Bronchial epithelial cell (primary cell): ENCODE results near the gene TNIP2. TPM values are rescaled to one million over a fixed set of nuclear protein-coding genes. Genes with fewer than 3 reads are reported as not detected.

Experiments
- DNase-seq: peaks from one replicate; pipeline ENCODE4 v3.0.0-alpha.2; 2010; ENCODE audit warnings: low read depth
- FAIRE-seq: peaks from 2 replicates; lab custom pipeline; 2011; peaks lifted over from hg19 to GRCh38; lab: Jason Lieb, UNC
- H3K27me3 ChIP-seq: 2 replicates; pipeline ENCODE4 v1.5.1; 2011; ENCODE audit warnings: low read length; ENCODE audit not compliant: control insufficient read depth, insufficient read depth
- H3K36me3 ChIP-seq: 2 replicates; pipeline ENCODE4 v1.5.1; 2011; ENCODE audit warnings: low read length; ENCODE audit not compliant: control insufficient read depth, insufficient read depth
- H3K4me3 ChIP-seq: 2 replicates; pipeline ENCODE4 v1.5.1; 2011; ENCODE audit warnings: mild to moderate bottlenecking, low read depth, low read length, control low read depth
- total RNA-seq: library from RNA; depleted of rRNA; stranded (reverse); fragments of >200 nt; gene quantifications from 2 replicates; pipeline ENCODE4 v1.2.1, GENCODE V29; 2014
- TF ChIP-seq, protein P1 (sequence below): IDR thresholded peaks from 2 replicates; pipeline ENCODE4 v1.5.1; 2011; ENCODE audit warnings: mild to moderate bottlenecking, moderate library complexity, low read length, control low read depth, inconsistent platforms; ENCODE audit not compliant: insufficient read depth, severe bottlenecking

The TNIP2 gene
- total RNA-seq, 1 donor from 2014 or later = 64.5 TPM

DNA sequence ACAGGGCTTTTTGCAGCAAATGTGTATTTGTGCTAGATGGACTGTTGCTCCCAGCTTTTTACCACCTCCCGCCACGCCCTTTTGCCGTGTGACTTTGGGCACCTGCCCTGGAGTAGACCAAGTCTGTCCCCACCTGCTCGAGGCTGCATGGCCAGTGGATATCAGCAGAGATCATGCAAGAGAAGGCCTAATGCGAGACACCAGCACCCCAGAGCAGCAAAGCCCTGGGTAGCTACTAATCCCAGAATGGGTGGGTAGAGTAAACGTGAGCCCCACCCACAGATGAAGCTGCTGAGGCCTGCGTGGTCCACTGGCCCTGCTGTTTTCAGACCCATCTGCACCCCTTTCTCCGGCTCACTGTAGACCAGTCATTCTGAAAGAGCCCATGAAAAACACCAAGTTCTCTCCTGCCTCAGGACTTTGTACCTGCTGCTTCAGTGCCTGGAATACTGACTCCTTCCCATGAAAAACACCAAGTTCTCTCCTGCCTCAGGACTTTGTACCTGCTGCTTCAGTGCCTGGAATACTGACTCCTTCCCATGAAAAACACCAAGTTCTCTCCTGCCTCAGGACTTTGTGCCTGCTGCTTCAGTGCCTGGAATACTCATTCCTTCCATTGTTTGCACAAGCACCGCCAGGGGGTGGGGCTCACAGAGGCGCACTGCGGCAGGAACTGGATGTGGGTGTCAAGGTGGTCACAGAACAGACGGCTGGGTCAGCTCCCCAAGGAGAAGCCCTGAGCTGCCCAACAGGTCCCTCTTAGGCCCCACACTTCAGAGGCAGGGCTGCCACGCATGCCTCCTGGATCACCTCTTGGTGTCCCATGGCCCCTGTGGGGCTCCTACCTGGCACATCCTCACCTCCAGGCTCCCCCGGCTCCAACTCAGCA lies 5.1 kb upstream of the TNIP2 start:
- Histone ChIP-seq H3K27me3 (no peaks in the 10 kb centered on the region), H3K4me3 (no peak overlapping the region), H3K36me3 (no peaks in the 10 kb centered on the region)
- DNase-seq = peak; percentile 64
- TF ChIP-seq, protein P1, sequence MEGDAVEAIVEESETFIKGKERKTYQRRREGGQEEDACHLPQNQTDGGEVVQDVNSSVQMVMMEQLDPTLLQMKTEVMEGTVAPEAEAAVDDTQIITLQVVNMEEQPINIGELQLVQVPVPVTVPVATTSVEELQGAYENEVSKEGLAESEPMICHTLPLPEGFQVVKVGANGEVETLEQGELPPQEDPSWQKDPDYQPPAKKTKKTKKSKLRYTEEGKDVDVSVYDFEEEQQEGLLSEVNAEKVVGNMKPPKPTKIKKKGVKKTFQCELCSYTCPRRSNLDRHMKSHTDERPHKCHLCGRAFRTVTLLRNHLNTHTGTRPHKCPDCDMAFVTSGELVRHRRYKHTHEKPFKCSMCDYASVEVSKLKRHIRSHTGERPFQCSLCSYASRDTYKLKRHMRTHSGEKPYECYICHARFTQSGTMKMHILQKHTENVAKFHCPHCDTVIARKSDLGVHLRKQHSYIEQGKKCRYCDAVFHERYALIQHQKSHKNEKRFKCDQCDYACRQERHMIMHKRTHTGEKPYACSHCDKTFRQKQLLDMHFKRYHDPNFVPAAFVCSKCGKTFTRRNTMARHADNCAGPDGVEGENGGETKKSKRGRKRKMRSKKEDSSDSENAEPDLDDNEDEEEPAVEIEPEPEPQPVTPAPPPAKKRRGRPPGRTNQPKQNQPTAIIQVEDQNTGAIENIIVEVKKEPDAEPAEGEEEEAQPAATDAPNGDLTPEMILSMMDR = peak; percentile 21
- peak; percentile 93 for FAIRE-seq

DNA sequence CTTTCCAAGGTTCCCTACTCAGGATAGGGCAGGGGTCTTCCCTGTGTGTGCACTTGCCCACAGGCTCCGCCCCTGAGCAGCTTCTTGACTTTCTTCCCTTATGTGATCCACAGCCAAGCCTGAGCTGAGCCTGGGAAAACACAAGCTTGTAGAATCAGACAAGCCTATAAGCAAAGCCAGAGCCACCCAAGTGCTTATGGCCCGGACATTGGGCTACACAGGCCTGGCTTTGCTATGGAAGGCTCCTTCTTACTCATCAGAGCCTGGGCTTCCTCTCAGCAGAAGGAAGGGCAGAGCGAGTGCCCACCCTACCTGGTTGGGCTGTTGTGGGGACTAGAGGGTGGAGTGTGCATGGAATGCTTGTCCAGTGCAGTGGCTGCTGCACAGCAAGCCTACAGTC lies 1.3 kb upstream of the TNIP2 start:
- TF ChIP-seq, protein P1 = no peak
- DNase-seq (no peak), FAIRE-seq (no peak)
- H3K4me3 ChIP-seq = no peak overlapping the region
- H3K36me3 ChIP-seq = no peaks in the 10 kb centered on the region
- H3K27me3 ChIP-seq = no peaks in the 10 kb centered on the region

DNA sequence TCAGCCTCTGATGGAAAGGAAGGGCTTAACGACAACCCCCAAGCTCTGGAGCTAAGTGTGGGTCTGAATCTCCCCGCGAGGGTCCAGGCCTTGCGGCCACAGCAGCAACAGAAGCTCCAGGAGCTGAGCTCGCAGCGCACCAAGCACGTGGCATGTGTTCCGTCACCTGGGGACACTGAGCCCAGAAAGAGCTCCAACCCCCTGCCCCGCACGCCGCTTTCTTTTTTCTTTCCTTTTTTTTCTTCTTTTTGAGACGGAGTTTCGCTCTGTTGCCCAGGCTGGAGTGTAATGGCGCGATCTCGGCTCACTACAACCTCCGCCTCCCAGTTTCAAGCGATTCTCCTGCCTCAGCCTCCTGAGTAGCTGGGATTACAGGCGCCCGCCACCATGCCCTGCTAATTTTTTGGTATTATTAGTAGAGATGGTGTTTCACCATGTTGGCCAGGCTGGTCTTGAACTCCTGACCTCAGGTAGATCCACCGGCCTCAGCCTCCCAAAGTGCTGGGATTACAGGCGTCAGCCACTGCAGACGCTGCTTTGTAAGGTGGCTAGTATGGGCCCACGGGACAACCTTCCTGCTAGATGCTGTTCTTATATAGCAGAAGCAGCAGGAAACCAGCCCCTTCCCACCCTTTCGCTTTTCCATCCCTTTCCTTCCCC lies 685 bp upstream of the TNIP2 start:
- H3K27me3 ChIP-seq = no peaks in the 10 kb centered on the region
- TF ChIP-seq, protein P1 = no peak
- H3K36me3 ChIP-seq = peaks cover 2% of the 10 kb centered on the region
- H3K4me3 ChIP-seq = peak overlapping the region; percentile 16
- no peak for DNase-seq
- no peak for FAIRE-seq

DNA sequence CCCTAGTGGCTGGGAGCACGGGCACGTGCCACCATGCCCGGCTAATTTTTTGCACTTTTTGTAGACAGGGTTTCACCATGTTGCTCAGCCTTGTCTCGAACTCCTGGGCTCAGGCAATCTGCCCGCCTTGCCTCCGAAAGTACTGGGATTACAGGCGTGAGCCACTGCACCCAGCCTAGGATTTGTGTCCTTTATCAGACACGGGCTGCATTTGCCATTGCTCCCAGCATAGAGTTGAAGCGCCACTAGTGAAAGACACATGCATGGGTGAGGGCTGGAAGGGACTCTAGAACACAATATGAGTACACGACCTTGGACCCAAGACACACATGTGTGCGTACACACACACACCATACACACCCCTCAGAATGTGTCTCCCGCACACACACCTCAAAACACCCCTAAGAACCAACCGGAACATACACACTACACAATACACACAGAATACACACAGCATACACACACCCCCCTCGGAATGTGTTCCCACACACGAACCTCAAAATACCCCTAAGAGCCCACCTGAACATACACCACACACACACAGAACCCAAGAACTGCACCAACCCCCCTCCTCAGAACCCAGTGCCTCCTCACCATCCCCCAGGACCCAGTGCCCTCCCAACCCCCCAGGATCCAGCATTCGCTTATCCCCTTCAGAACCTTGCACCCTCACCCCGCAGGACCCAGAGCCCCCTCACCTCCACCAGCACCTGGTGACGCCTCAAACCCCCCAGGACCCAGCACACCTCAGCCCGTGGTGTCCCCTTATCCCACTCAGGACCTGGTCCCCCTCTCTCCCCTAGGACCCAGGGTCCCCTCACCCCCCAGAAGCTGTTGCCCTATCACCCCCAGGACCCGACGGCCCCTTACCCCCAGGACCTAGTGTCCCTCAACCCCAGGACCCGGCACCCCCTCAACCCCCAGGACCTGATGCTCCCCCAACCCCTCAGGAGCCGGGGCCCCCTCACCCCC lies 1.0 kb downstream of the TNIP2 start:
- Histone ChIP-seq H3K36me3 (peaks cover 4% of the 10 kb centered on the region), H3K4me3 (peak overlapping the region; percentile 86), H3K27me3 (no peaks in the 10 kb centered on the region)
- DNase-seq (no peak), FAIRE-seq (no peak)
- TF ChIP-seq, protein P1 = no peak

DNA sequence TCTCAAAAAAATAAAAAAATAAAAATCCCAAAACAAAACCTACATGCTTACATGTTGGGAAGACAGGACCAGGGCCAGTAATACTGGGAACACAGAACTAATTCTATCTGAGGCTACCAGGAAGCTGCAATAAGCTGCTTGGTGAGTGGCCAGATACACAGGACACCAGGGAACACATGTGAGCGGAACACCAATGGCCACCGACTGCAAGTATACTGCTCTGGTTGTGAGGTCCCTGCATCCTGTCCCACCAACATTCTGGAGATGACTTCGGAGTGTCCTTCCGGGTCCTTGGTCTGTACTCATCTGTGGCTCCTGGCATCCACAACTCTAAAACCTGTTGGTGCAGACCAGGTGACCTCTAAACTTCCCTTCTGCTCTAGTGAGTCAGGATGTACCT lies 2.7 kb downstream of the TNIP2 start:
- peak; percentile 26 for DNase-seq
- Histone ChIP-seq H3K4me3 (no peak overlapping the region), H3K27me3 (no peaks in the 10 kb centered on the region), H3K36me3 (peaks cover 4% of the 10 kb centered on the region)
- FAIRE-seq = no peak
- TF ChIP-seq, protein P1 = no peak
